Peyer's patch (tissue), 4 donors: ENCODE results near the gene C20orf204. TPM values are rescaled to one million over a fixed set of nuclear protein-coding genes. Genes with fewer than 3 reads are reported as not detected.

ENCODE experiments used
- DNase-seq, 3 donors: peaks; one replicate each; pipeline ENCODE4 v3.0.0-alpha.2; 2017 to 2019
- H3K27ac ChIP-seq, 4 donors: fragments of 200-600 bp; sonication (generic); one replicate each; pipeline ENCODE4 v1.5.1; 2016 to 2019
- H3K27me3 ChIP-seq, 2 donors: fragments of 200-600 bp; sonication (generic); one replicate each; pipeline ENCODE4 v1.5.1; 2019
- H3K36me3 ChIP-seq, 3 donors: fragments of 200-600 bp; sonication (generic); one replicate each; pipeline ENCODE4 v1.5.1; 2016 to 2019
- H3K4me1 ChIP-seq, 4 donors: fragments of 200-600 bp; sonication (generic); one replicate each; pipeline ENCODE4 v1.5.1; 2016 to 2019
- H3K4me3 ChIP-seq, 4 donors: fragments of 200-600 bp; sonication (generic); 1 replicate in 3 of 4; 2 replicates in 1 of 4; pipeline ENCODE4 v1.5.1; 2016 to 2019; ENCODE audit warnings: mild to moderate bottlenecking in 1 of 4
- H3K9me3 ChIP-seq, 4 donors: fragments of 200-600 bp; sonication (generic); one replicate each; pipeline ENCODE4 v1.5.1; 2016 to 2019; ENCODE audit warnings: mild to moderate bottlenecking in 1 of 4
- POLR2A ChIP-seq, 2 donors: fragments of 450-650 bp; IDR thresholded peaks; one replicate each; pipeline ENCODE4 v1.5.1; 2017; ENCODE audit warnings: antibody characterized with exemption in 2 of 2, mild to moderate bottlenecking in 2 of 2, moderate library complexity in 2 of 2
- total RNA-seq, 4 donors: library from RNA; depleted of rRNA; stranded (reverse); fragments of >200 nt; gene quantifications; one replicate each; pipeline ENCODE4 v1.1.0, GENCODE V29; 2016
- TF ChIP-seq, protein P1 (sequence below), 6 experiments: fragments of 450-650 bp in 4 of 6; fragments of 200-600 bp in 2 of 6; sonication (generic) in 1 of 6; IDR thresholded peaks; one replicate each; pipeline ENCODE4 v1.5.1; 2017 to 2019; ENCODE audit warnings: antibody characterized with exemption in 6 of 6, mild to moderate bottlenecking in 3 of 6, moderate library complexity in 1 of 6

Gene C20orf204
- total RNA-seq, 4 donors from 2014 or later: 0.18 to 2.1 (median 1.1) TPM

DNA sequence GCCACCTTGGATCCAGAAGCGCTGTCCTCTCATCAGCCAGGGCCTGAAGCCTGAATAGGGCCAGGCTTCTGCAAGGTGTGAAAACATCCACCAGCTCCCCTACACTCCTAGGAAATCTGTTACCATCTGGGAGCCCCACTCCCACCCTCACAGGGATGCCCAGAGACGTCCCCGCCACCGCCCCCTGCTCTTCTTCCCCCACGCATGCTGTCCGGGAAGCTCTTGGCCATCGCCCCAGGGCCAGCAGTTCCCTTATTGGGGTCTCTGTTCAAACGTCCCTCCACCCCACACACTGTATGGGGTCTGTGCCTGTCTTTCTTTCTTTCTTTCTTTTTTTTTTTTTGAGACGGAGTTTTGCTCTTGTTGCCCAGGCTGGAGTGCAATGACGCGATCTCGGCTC lies 39.6 kb downstream of the C20orf204 start:
- Histone ChIP-seq H3K4me1 (peaks cover 0 to 41% (median 8%) of the 10 kb centered on the region in 4 donors), H3K9me3 (no peaks in the 10 kb centered on the region), H3K27ac (no peak overlapping the region), H3K36me3 (peaks cover 0 to 25% (median 0%) of the 10 kb centered on the region in 3 donors), H3K4me3 (no peak overlapping the region), H3K27me3 (no peaks in the 10 kb centered on the region)
- DNase-seq: no peak
- TF ChIP-seq, protein P1, sequence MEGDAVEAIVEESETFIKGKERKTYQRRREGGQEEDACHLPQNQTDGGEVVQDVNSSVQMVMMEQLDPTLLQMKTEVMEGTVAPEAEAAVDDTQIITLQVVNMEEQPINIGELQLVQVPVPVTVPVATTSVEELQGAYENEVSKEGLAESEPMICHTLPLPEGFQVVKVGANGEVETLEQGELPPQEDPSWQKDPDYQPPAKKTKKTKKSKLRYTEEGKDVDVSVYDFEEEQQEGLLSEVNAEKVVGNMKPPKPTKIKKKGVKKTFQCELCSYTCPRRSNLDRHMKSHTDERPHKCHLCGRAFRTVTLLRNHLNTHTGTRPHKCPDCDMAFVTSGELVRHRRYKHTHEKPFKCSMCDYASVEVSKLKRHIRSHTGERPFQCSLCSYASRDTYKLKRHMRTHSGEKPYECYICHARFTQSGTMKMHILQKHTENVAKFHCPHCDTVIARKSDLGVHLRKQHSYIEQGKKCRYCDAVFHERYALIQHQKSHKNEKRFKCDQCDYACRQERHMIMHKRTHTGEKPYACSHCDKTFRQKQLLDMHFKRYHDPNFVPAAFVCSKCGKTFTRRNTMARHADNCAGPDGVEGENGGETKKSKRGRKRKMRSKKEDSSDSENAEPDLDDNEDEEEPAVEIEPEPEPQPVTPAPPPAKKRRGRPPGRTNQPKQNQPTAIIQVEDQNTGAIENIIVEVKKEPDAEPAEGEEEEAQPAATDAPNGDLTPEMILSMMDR (IDR thresholded peaks at IDR 0.05): no peak
- TF ChIP-seq POLR2A (IDR thresholded peaks at IDR 0.05): no peak

DNA sequence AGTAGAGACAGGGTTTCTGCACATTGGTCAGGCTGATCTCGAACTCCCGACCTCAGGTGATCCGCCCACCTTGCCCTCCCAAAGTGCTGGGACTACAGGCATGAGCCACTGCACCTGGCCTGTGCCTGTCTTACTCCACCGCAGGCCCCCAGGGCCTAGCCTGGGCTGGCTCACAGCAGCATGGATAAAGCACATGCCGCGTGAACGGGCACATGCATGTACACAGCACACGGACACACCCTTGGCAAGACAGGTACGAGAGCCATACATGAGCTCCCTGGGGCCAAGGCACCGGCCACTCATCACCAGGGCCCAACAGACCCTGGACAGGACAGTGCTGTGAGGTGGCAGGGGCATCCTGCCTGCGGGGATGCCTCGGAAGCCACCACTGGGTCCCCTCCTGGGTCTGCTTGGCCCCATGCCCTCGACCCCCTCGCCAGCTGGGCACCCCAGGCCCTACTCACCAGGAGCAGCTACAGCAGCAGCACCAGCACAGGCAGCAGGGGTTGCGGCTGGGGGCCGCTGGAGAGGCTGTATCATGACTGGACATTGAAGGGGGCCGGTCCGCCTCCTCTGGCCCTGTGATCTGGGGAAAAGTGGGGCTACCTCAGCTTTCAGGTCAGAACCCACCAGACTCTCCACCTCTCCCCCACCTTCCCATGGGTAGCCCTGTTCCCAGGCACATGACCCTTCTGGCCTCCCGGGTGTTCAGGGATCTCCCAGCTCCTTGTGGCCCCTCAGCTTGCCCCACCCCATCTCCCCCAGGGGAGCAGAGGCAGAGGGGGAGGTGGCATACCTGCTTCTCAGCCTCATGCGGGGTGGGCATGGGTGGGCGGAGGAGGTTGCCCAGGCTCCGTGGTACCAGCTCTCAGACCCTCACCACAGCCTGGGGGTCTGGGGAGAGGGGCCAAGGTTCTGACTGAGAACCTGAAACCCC lies 40.3 kb downstream of the C20orf204 start:
- H3K27ac ChIP-seq: peak overlapping the region; percentile 73 to 95 (median 82)
- H3K4me3 ChIP-seq: peak overlapping the region; percentile 17 to 81 (median 50)
- no peaks in the 10 kb centered on the region for H3K9me3 ChIP-seq
- no peaks in the 10 kb centered on the region for H3K27me3 ChIP-seq
- DNase-seq: no peak
- peaks cover 0 to 25% (median 0%) of the 10 kb centered on the region in 3 donors for H3K36me3 ChIP-seq
- H3K4me1 ChIP-seq: peaks cover 0 to 40% (median 8%) of the 10 kb centered on the region in 4 donors
- TF ChIP-seq POLR2A (IDR thresholded peaks at IDR 0.05): no peak
- TF ChIP-seq, protein P1 (IDR thresholded peaks at IDR 0.05): no peak

DNA sequence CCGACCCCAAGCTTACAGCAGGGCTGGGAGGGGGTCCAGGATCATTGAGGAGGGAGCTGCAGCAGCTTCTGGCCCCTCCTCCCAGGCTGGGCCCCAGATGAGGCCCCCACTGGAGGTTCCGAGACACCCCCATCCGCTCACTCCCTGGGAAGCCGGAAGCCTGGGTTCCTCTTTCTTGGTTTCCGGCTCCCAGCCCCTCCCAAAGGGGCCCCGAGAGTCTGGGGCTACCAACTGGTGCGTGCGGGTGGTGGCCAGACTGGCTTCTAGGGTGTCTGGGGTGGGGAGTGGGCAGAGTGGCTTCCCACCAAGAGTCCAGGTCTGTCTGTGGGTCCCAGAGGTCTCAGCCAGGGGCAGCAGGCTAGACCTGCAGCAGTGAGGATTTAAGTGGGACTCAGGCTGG lies 41.1 kb downstream of the C20orf204 start:
- no peaks in the 10 kb centered on the region for H3K27me3 ChIP-seq
- DNase-seq: peak in 2 of 3 donors; percentile 80 to 84

DNA sequence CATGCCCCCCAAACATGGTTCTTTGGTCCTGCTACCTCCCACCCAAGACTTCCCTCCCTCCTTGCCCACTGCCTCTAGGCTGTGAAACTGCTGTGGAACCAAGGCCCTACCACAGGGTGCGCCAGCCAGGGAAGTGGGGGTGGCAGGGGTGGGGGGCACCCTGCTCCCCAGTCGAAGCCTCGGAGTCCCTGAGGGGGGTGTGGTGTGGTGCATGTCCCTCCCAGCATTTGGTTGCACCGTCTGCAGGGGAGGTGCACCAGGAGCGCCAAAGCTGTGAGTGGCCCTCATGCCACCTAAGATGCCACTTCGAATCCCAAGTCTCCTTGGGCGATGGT lies 41.5 kb downstream of the C20orf204 start:
- H3K36me3 ChIP-seq: peaks cover 0 to 25% (median 0%) of the 10 kb centered on the region in 3 donors
- peaks cover 0 to 28% (median 10%) of the 10 kb centered on the region in 4 donors for H3K4me1 ChIP-seq
- H3K27me3 ChIP-seq: no peaks in the 10 kb centered on the region
- DNase-seq: no peak
- peak overlapping the region; percentile 38 to 81 (median 68) for H3K4me3 ChIP-seq
- H3K27ac ChIP-seq: peak overlapping the region; percentile 73 to 95 (median 82)
- no peaks in the 10 kb centered on the region for H3K9me3 ChIP-seq
- TF ChIP-seq, protein P1 (IDR thresholded peaks at IDR 0.05): no peak
- no peak for TF ChIP-seq POLR2A (IDR thresholded peaks at IDR 0.05)

More for the DNA sequence above, 41.1 kb downstream of the C20orf204 start:
- peaks cover 0 to 25% (median 0%) of the 10 kb centered on the region in 3 donors for H3K36me3 ChIP-seq
- TF ChIP-seq POLR2A (IDR thresholded peaks at IDR 0.05): no peak
- TF ChIP-seq, protein P1 (IDR thresholded peaks at IDR 0.05): no peak
- H3K27ac ChIP-seq: peak overlapping the region; percentile 73 to 95 (median 82)
- H3K4me1 ChIP-seq: peaks cover 0 to 32% (median 9%) of the 10 kb centered on the region in 4 donors
- H3K4me3 ChIP-seq: peak overlapping the region; percentile 38 to 81 (median 68)
- H3K9me3 ChIP-seq: no peaks in the 10 kb centered on the region

DNA sequence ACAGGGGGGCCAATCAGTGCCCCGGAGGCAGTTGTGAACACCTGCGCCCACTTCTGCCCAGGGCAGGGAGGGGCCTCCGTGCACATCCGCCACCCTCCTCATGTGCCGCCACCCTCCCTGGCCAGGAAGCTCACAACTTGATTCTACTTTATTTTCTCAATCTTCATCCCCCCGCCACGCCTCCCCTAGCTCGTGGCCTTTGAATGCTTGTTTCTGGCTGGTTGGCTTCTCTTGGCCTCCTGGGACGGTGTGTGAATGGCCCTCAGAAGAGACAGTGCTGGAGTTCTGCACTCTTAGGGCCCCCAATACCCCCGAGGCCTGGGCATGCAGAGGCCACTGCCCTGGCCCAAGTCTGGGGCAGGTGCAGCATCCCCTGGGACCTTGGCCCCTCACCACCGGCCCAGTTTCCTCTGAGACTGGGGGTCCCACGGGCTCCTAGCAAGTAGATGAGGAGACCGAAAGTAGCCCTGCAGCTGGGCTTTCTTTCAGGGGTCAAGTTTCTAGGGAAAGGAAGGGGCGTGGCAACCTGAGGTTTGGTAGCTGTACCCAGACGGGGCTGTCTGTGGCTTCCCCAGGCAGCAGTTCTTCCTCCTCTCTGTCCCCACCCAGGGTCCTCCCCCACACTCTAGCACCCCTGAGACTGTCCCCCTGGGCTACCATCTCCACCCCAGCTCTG lies 42.0 kb downstream of the C20orf204 start:
- peaks cover 0 to 21% (median 0%) of the 10 kb centered on the region in 3 donors for H3K36me3 ChIP-seq
- peak overlapping the region; percentile 73 to 95 (median 82) for H3K27ac ChIP-seq
- H3K4me1 ChIP-seq: peaks cover 0 to 25% (median 12%) of the 10 kb centered on the region in 4 donors
- DNase-seq: peak in 2 of 3 donors; percentile 91 to 92
- H3K9me3 ChIP-seq: no peaks in the 10 kb centered on the region
- peak overlapping the region; percentile 63 to 81 (median 75) for H3K4me3 ChIP-seq
- TF ChIP-seq POLR2A (IDR thresholded peaks at IDR 0.05): no peak
- TF ChIP-seq, protein P1 (IDR thresholded peaks at IDR 0.05): no peak
- no peaks in the 10 kb centered on the region for H3K27me3 ChIP-seq
